HCT116 (cell line): ENCODE measurements around the gene GMCL1. TPM values are rescaled to one million over a fixed set of nuclear protein-coding genes. Genes with fewer than 3 reads are reported as not detected.

Experiments used
- ATAC-seq: fragments of 200-7000 bp; cut with Tn5 transposase; 2 replicates; pipeline ENCODE4 v1.9.1; 2020; ENCODE audit warnings: mild to moderate bottlenecking, moderate library complexity
- BruUV-seq: library from RNA; stranded (reverse); fragments of 400-500 nt; replicated peaks from 2 replicates; lab custom pipeline; 2021; lab: Mats Ljungman, UMichigan
- CTCF ChIA-PET: fragments of 300-600 bp; sonication (Branson Sonifier 250); formaldehyde crosslinking; loops from one replicate; lab custom pipeline; 2021; ENCODE audit warnings: antibody characterized with exemption; lab: Charles Lee
- POLR2A ChIA-PET: fragments of 300-600, 350-600 bp; sonication (Branson Sonifier 250); formaldehyde crosslinking; loops from one replicate; lab custom pipeline; 2021; ENCODE audit warnings: antibody characterized with exemption; lab: Charles Lee
- RAD21 ChIA-PET, 2 experiments: fragments of 300-600 bp; sonication (Branson Sonifier 250); formaldehyde crosslinking; loops; one replicate each; lab custom pipeline; 2023; ENCODE audit warnings: low total read pairs in 2 of 2; ENCODE audit not compliant: uncharacterized antibody in 2 of 2, unreplicated experiment in 2 of 2, low non-redundant PET in 1 of 2; lab: Charles Lee
- DNase-seq: peaks from one replicate; pipeline ENCODE4 v3.0.0-alpha.2; 2010; ENCODE audit warnings: low read depth, low spot score
- H2AFZ ChIP-seq: fragments of 200-600 bp; shearing (Covaris generic), sonication (generic); 2 replicates; pipeline ENCODE4 v1.6.1; 2017; ENCODE audit warnings: low read depth, mixed run types, mixed read lengths, antibody characterized with exemption, low read length; ENCODE audit not compliant: poor library complexity, severe bottlenecking
- H3K27ac ChIP-seq: 2 replicates; pipeline ENCODE4 v1.5.1; 2012; ENCODE audit warnings: low read depth, low read length
- H3K27me3 ChIP-seq: fragments of 200-600 bp; sonication (generic); 2 replicates; pipeline ENCODE4 v1.6.1; 2016; ENCODE audit warnings: mixed run types, low read length, mixed read lengths; ENCODE audit not compliant: insufficient read depth
- H3K36me3 ChIP-seq, 2 experiments: fragments of 200-500 bp in 1 of 2; fragments of 200-600 bp in 1 of 2; sonication (Bioruptor generic) in 1 of 2; sonication (generic) in 1 of 2; 2 replicates each; pipeline versions ENCODE4 v1.5.1 to v1.6.1; 2014 to 2016; ENCODE audit warnings: low read length in 2 of 2, inconsistent platforms in 1 of 2, mixed read lengths in 1 of 2, mixed run types in 1 of 2; ENCODE audit not compliant: insufficient read depth in 2 of 2, control insufficient read depth in 1 of 2
- H3K4me1 ChIP-seq, 2 experiments: fragments of 200-600 bp in 1 of 2; sonication (generic) in 1 of 2; 2 replicates each; pipeline versions ENCODE4 v1.5.1 to v1.6.1; 2012 to 2017; ENCODE audit warnings: low read length in 2 of 2, inconsistent platforms in 1 of 2, mild to moderate bottlenecking in 1 of 2, mixed read lengths in 1 of 2, mixed run types in 1 of 2, moderate library complexity in 1 of 2; ENCODE audit not compliant: insufficient read depth in 2 of 2, control insufficient read depth in 1 of 2
- H3K4me2 ChIP-seq: fragments of 200-600 bp; sonication (generic); 2 replicates; pipeline ENCODE4 v1.6.1; 2017; ENCODE audit warnings: mixed run types, low read length, mixed read lengths
- H3K4me3 ChIP-seq, 2 experiments: fragments of 200-600 bp in 1 of 2; sonication (generic) in 1 of 2; replicated peaks in 1 of 2; 2 replicates each; pipeline ENCODE4 v1.5.1; 2011 to 2016; ENCODE audit warnings: low read length in 2 of 2, control low read depth in 1 of 2, low read depth in 1 of 2, mild to moderate bottlenecking in 1 of 2, mixed read lengths in 1 of 2, mixed run types in 1 of 2
- H3K79me2 ChIP-seq: fragments of 200-600 bp; sonication (generic); 2 replicates; pipeline ENCODE4 v1.6.1; 2017; ENCODE audit warnings: mild to moderate bottlenecking, mixed run types, low read length, moderate library complexity, mixed read lengths; ENCODE audit not compliant: insufficient read depth
- H3K9ac ChIP-seq: fragments of 200-600 bp; sonication (generic); 2 replicates; pipeline ENCODE4 v1.6.1; 2016; ENCODE audit warnings: low read length, mixed read lengths
- H3K9me2 ChIP-seq: fragments of 200-600 bp; sonication (generic), shearing (Covaris generic); 2 replicates; pipeline ENCODE4 v1.6.1; 2017; ENCODE audit warnings: mixed run types, mild to moderate bottlenecking, moderate library complexity; ENCODE audit not compliant: insufficient read depth
- H3K9me3 ChIP-seq, 2 experiments: fragments of 200-500 bp in 1 of 2; fragments of 200-600 bp in 1 of 2; sonication (Bioruptor generic) in 1 of 2; sonication (generic) in 1 of 2; 2 replicates each; pipeline ENCODE4 v1.6.1; 2014 to 2017; ENCODE audit warnings: low read length in 2 of 2, mixed read lengths in 2 of 2, inconsistent platforms in 1 of 2, low read depth in 1 of 2, mild to moderate bottlenecking in 1 of 2, mixed run types in 1 of 2, moderate library complexity in 1 of 2; ENCODE audit not compliant: control insufficient read depth in 1 of 2, insufficient read depth in 1 of 2
- H4K20me1 ChIP-seq: fragments of 200-600 bp; sonication (generic), shearing (Covaris generic); 2 replicates; pipeline ENCODE4 v1.6.1; 2017; ENCODE audit warnings: mixed run types, mild to moderate bottlenecking, moderate library complexity; ENCODE audit not compliant: insufficient read depth
- EGR1 ChIP-seq: IDR thresholded peaks from 2 replicates; pipeline ENCODE4 v1.6.1; 2012; ENCODE audit warnings: low read depth
- ELF1 ChIP-seq: IDR thresholded peaks from 2 replicates; pipeline ENCODE4 v1.6.1; 2012; ENCODE audit warnings: low read depth, borderline replicate concordance
- EZH2phosphoT487 ChIP-seq: fragments of 200-600 bp; IDR thresholded peaks from 2 replicates; pipeline ENCODE4 v1.6.1; 2018; ENCODE audit warnings: antibody characterized with exemption, borderline replicate concordance
- FOSL1 ChIP-seq: IDR thresholded peaks from 2 replicates; pipeline ENCODE4 v1.6.1; 2012; ENCODE audit warnings: low read depth
- JUND ChIP-seq: IDR thresholded peaks from 2 replicates; pipeline ENCODE4 v1.6.1; 2012
- POLR2A ChIP-seq: IDR thresholded peaks from 2 replicates; pipeline ENCODE4 v1.7.0; 2011; ENCODE audit warnings: borderline replicate concordance; ENCODE audit not compliant: insufficient read depth, insufficient read length; ENCODE audit errors: extremely low read depth
- POLR2AphosphoS5 ChIP-seq: IDR thresholded peaks from 2 replicates; pipeline ENCODE4 v1.6.1; 2011; ENCODE audit warnings: mild to moderate bottlenecking, low read depth, low read length, moderate library complexity
- SIN3A ChIP-seq: IDR thresholded peaks from 2 replicates; pipeline ENCODE4 v1.6.1; 2012; ENCODE audit warnings: low read depth
- intact Hi-C: fragments of 100-400 bp; cut with micrococcal nuclease; formaldehyde crosslinking; loops from 2 replicates; pipeline ENCODE4 v1.10.0; 2022
- total RNA-seq: library from RNA; stranded (reverse); gene quantifications from one replicate; pipeline ENCODE4 v1.2.1, GENCODE V29; 2021; ENCODE audit not compliant: unreplicated experiment
- TF ChIP-seq, protein P1 (sequence below), 3 experiments: fragments of 200-600 bp in 1 of 3; sonication (generic) in 1 of 3; IDR thresholded peaks in 2 of 3; conservative IDR thresholded peaks in 1 of 3; 2 replicates each; pipeline ENCODE4 v1.5.1; 2012 to 2017; ENCODE audit warnings: low read depth in 2 of 3, low read length in 2 of 3, antibody characterized with exemption in 1 of 3, borderline replicate concordance in 1 of 3, control low read depth in 1 of 3, mild to moderate bottlenecking in 1 of 3, mixed read lengths in 1 of 3, mixed run types in 1 of 3, moderate library complexity in 1 of 3; ENCODE audit not compliant: insufficient read depth in 1 of 3
- TF ChIP-seq, protein P2 (sequence below): IDR thresholded peaks from 2 replicates; pipeline ENCODE4 v1.6.1; 2011; ENCODE audit warnings: mild to moderate bottlenecking, low read length, moderate library complexity; ENCODE audit not compliant: insufficient replicate concordance; ENCODE audit errors: extremely low read depth

The GMCL1 gene
- total RNA-seq, 1 experiment from 2014 or later, result 16.7 TPM

DNA sequence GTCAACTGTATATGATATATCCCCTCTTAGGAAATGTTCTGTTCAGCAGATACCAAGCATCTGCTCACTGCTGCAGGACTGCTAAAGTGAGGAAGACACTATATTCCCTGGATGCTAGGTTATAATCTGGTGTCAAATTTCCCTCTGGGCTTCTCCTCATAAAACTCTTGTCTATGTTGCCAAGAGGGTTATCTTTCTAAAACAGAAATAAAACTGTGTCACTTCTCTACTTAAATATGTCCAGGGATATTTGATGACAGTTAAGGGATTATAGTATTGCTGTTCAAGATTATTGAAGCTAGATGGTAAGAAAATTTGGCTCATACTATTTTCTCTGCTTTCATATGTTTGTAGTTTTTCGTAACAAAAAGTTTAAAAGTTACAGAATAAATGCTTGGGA, 33.8 kb downstream of the GMCL1 start:
- intact Hi-C loops, result no loop called here

More for the DNA sequence above, 33.8 kb downstream of the GMCL1 start:
- no peaks in the 10 kb centered on the region for H3K79me2 ChIP-seq
- TF ChIP-seq POLR2A, result no peak
- no peak for TF ChIP-seq ELF1
- TF ChIP-seq POLR2AphosphoS5, result no peak
- no peak for TF ChIP-seq EGR1
- TF ChIP-seq EZH2phosphoT487, result no peak
- TF ChIP-seq FOSL1, result no peak
- no peak for TF ChIP-seq JUND
- TF ChIP-seq, protein P1, sequence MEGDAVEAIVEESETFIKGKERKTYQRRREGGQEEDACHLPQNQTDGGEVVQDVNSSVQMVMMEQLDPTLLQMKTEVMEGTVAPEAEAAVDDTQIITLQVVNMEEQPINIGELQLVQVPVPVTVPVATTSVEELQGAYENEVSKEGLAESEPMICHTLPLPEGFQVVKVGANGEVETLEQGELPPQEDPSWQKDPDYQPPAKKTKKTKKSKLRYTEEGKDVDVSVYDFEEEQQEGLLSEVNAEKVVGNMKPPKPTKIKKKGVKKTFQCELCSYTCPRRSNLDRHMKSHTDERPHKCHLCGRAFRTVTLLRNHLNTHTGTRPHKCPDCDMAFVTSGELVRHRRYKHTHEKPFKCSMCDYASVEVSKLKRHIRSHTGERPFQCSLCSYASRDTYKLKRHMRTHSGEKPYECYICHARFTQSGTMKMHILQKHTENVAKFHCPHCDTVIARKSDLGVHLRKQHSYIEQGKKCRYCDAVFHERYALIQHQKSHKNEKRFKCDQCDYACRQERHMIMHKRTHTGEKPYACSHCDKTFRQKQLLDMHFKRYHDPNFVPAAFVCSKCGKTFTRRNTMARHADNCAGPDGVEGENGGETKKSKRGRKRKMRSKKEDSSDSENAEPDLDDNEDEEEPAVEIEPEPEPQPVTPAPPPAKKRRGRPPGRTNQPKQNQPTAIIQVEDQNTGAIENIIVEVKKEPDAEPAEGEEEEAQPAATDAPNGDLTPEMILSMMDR (IDR thresholded peaks at IDR 0.05 in 2 of 3, conservative IDR thresholded peaks at IDR 0.05 in 1 of 3; ENCODE audit: borderline replicate concordance in 1 of 3, insufficient read depth in 1 of 3, low read depth in 2 of 3, low read length in 2 of 3), result no peak
- TF ChIP-seq SIN3A, result no peak
- TF ChIP-seq, protein P2, sequence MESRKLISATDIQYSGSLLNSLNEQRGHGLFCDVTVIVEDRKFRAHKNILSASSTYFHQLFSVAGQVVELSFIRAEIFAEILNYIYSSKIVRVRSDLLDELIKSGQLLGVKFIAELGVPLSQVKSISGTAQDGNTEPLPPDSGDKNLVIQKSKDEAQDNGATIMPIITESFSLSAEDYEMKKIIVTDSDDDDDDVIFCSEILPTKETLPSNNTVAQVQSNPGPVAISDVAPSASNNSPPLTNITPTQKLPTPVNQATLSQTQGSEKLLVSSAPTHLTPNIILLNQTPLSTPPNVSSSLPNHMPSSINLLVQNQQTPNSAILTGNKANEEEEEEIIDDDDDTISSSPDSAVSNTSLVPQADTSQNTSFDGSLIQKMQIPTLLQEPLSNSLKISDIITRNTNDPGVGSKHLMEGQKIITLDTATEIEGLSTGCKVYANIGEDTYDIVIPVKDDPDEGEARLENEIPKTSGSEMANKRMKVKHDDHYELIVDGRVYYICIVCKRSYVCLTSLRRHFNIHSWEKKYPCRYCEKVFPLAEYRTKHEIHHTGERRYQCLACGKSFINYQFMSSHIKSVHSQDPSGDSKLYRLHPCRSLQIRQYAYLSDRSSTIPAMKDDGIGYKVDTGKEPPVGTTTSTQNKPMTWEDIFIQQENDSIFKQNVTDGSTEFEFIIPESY, result no peak
- TF ChIP-seq, all 23 proteins: peak for 0
- H3K9me3 ChIP-seq, result no peaks in the 10 kb centered on the region
- no peak overlapping the region for H3K27ac ChIP-seq
- H3K4me3 ChIP-seq, result no peak overlapping the region
- H3K9ac ChIP-seq, result no peak overlapping the region
- ChIA-PET POLR2A (no interaction called here), RAD21 (no interaction called here), CTCF (no interaction called here)
- H3K27me3 ChIP-seq, result no peaks in the 10 kb centered on the region
- DNase-seq (no peak), ATAC-seq (no peak)
- H4K20me1 ChIP-seq, result no peaks in the 10 kb centered on the region
- H3K9me2 ChIP-seq, result no peaks in the 10 kb centered on the region
- H2AFZ ChIP-seq, result no peak overlapping the region
- peaks cover 7 to 21% of the 10 kb centered on the region in 2 experiments; a peak in 3 of 4 replicates for H3K36me3 ChIP-seq
- no TSS peak for BruUV-seq
- no peak overlapping the region for H3K4me2 ChIP-seq
- no peaks in the 10 kb centered on the region for H3K4me1 ChIP-seq
